GM18511 (cell line): ENCODE results near the gene HMGCS2.

Experiments used
- ATAC-seq: cut with Tn5 transposase; IDR thresholded peaks from one replicate; pipeline ENCODE4 v1.9.1; 2021; ENCODE audit warnings: mild to moderate bottlenecking, moderate library complexity; ENCODE audit not compliant: unreplicated experiment

Gene HMGCS2

DNA sequence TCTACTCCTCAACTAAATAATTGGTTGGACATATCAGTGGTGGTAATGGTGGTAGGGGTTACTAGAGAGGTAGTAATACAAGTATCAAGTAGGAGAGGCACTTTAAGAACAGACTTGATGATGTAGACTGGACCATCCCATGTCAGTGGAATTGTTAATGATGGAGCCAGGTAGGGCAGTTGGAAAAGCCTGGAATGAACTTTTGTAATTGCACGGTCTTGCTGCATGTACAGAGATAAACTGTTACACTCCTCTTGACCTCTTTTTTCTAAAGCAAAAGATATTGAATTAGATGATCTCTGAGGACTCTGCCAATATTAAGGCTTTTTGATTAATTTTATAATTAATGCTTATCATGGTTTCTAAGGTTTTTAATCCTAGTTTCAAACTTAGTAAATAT, 5.8 kb downstream of the HMGCS2 start:
- no peak for ATAC-seq

- no peak for ATAC-seq
Measured at GRCh38 chr1:119762409-119762808, 6.3 kb downstream of the HMGCS2 start.

- no peak for ATAC-seq
Measured at GRCh38 chr1:119758584-119758983, 10.1 kb downstream of the HMGCS2 start.

DNA sequence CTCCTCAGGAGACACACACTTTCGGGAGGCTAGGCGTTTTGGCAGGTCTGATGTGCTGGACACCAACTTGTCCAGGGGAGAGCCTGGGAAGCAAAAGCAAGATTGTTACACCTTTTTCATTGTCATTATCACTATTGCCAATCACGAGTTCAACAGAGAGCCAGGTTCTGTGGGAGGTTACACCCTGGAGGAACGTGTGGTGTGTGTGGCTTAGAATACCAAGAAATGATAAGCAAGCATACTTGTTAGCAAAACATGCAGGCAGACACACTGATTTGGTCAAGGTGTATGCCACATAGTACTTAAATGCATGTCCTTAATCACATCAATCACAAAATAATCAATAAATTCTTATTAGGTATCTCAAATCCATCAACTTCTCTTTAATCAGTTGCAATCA, 16.1 kb downstream of the HMGCS2 start:
- ATAC-seq, result no peak

GRCh38 chr1:119748040-119748439, 20.7 kb downstream of the HMGCS2 start:
- ATAC-seq, result no peak

GRCh38 chr1:119747451-119747850, 21.3 kb downstream of the HMGCS2 start:
- ATAC-seq, result no peak

DNA sequence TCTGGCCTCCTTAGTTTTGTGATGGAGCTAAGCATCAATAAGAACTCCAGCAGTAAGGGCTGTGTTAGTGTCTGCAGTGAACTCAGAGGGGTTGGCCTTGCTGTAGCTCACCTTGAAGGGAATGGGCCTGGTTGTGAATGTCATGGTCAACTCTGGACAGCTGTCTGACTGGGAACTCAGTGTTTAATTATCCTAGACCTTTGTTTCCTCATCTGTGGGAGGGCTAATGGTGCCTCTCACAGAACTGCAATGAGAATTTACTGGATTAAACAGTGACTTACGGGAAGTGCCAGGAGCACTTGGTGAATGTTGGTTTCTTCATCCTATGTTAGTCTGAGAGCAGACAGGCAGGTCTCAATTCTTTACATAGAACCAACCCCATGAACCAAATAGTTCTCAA, 23.7 kb downstream of the HMGCS2 start:
- no peak for ATAC-seq

GRCh38 chr1:119744598-119744942, 24.1 kb downstream of the HMGCS2 start:
- ATAC-seq, result no peak

DNA sequence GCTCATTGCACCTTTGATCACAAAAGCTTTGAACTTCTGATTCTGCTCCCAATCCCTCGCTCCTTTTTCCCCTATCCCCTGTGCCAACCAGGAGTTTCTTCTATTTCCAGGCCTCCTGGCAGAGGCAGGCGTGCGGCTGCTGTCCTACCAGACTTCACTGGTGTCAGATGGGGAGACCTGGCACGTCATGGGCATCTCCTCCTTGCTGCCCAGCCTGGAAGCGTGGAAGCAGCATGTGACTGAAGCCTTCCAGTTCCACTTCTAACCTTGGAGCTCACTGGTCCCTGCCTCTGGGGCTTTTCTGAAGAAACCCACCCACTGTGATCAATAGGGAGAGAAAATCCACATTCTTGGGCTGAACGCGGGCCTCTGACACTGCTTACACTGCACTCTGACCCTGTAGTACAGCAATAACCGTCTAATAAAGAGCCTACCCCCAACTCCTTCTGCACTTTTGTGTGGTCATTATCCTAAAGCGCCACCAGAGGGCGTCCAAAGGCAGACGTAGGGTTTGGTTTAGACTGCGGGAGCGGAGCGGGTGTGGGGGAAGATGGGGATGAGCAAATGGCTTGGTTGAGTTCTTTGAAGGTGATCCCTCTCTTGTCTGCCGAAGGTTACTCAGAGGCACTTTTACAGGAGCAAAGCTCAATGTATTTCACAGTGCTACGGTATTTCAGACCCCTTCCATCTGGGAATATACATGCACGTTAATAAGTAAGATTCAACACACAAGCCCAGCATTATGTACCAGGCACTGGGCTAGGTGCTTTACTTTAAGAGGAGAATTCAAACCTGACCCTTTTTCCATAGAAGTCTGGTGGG, 24.7 kb downstream of the HMGCS2 start:
- ATAC-seq, result peak; percentile 83

GRCh38 chr1:119743308-119743707, 25.4 kb downstream of the HMGCS2 start:
- no peak for ATAC-seq

GRCh38 chr1:119742677-119743076, 26.0 kb downstream of the HMGCS2 start:
- ATAC-seq, result no peak

- no peak for ATAC-seq
Measured at GRCh38 chr1:119742202-119742601, 26.5 kb downstream of the HMGCS2 start.

DNA sequence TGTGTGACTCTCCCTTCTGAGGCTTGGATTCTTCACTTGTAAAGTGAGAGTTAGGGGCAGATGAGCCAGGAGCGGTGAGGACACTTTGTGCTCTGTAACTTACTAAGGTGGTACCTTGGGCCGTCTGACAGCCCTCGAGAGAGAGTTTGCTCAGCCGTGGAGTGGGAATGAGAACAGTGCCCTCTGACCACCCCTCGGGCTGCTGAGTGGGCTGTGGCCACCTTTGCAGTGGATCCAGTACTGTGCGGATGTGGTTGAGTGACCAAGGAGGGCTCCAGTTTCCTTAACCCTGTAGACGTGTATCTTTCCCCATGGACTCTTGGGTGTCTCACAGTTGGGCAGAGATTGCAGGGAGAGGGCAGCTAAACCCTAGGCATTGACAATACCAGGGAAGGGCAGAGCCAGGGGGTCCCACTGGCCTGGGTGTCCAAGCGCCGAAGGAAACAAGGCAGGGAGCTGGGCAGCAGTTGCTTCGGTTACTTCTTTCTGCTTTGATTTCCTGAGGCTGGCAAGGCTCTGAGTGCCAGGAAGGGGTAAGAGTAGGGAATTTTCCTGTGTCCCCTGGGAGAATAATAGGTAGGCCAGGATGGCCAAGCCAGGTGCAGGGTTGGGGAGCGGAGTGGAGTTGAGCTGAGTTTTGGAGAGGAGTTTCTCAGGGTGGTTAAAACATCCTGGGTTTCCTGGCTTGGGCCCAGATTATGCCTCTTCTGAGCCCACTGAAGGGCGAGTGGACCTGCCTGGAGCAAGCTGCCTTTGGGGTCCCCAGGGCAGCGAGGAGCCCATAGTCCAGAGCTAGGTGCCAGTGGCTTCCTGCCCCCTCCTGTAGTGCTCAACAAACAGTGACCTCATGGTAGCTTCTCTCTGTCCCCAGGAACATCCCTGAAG, 27.6 kb downstream of the HMGCS2 start:
- no peak for ATAC-seq

DNA sequence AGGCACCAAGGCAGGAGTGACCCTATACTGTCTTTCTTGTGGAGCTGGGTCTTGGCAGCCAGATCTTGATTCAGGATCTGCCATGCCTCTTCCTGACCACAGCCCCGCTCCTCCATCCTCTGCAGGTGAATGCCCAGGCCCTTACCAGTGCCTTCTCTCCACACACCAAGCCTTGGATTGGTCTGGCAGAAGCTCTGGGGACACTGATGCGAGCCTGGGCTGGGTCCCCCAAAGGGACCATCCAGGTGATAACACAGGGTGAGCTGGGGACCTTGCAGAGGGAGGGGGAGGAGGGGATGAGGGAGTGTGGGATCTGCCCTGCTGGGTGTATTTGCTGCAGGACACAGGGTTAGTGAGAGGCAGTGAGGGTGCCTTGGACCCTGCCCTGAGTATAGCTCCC, 28.4 kb downstream of the HMGCS2 start:
- no peak for ATAC-seq

GRCh38 chr1:119739150-119739549, 29.6 kb downstream of the HMGCS2 start:
- no peak for ATAC-seq

DNA sequence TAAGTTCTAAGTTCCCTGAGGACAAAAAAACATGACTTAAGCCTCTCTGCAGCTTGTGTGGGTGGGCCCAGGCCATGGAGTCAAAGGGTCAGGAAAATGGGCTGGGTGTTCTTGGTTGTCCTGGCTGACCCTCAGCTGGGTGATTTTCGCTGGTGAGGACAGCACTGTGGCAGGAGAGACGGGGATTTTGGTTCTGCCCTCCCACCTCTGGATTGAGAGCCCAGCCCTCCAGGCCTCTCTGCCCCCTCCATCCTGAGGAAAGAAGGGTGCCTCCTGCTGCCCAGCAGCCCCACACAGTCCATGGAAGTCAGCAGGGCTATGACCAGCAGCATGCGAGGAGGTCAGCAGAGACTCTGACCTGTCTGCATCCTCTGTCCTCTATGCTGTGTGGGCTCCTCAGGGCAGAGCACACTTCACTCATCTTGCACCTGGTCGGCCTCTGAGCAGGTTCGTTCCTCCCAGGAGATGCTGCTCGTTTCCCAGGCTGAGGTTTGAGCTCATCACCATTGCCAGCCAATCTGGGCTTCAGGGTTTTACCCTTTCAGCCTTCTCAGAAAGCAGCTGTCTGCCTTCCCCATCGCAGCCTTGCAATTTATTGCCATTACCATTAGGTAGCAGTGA, 30.5 kb downstream of the HMGCS2 start:
- ATAC-seq, result no peak

DNA sequence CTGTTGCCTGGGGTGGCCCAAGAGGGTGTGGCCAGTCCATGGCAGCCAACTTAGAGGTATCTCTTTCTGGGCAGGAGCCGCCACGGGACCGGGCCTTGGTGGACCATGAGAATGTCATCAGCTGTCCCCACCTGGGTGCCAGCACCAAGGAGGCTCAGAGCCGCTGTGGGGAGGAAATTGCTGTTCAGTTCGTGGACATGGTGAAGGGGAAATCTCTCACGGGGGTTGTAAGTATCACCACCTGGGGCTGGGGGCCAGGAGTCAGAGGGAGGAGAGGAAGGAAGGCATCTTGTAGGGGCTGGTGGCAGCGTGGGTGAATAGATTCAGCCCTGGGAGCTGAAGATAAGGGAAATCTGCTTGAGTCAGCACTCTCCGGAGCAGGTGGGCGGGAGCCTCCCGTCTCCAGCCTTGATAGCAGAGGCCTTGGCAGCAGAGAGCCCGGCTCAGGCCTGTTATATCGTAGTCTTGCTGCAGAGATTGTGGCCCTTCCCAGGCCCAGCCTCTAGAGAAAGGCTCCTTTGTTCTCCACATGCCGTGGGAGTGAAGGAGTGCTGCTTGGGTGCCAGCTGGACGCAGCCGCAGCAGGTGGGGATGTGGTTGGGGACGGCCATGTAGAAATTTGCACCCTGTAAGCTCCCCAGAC, 31.5 kb downstream of the HMGCS2 start:
- no peak for ATAC-seq

- no peak for ATAC-seq
Measured at GRCh38 chr1:119736649-119737039, 32.1 kb downstream of the HMGCS2 start.

- no peak for ATAC-seq
Measured at GRCh38 chr1:119735217-119735616, 33.5 kb downstream of the HMGCS2 start.

DNA sequence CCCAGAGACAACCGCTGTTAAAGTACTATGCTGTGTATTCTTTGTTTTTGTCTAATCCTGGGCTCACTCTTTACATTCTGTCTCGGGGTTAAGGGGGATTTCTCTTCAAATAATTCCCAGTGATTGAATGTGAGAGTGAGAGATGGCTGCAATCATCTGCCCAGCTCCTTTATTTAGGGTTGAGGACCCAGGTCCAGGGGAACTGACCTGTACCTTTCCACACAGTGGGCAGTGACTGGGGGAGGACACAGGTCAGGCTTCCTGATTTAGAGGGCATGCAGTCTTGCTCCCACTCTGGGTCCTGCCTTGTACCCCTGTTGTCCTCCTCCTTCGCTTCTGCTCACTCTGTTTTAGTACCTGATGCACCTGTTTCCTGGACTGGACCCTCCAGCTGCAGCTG, 35.0 kb downstream of the HMGCS2 start:
- no peak for ATAC-seq

- ATAC-seq, result no peak
Measured at GRCh38 chr1:119732465-119733168, 36.1 kb downstream of the HMGCS2 start.
